HG03196 (cell line): ENCODE results near the gene GRIN2A.

Experiments used
- ATAC-seq: cut with Tn5 transposase; IDR thresholded peaks from one replicate; pipeline ENCODE4 v1.9.1; 2021; ENCODE audit not compliant: unreplicated experiment

Gene GRIN2A

GRCh38 chr16:10090816-10091215 lies 91.4 kb downstream of the GRIN2A start:
- no peak for ATAC-seq

- ATAC-seq, result no peak
These were observed 93.8 kb downstream of the GRIN2A start for GRCh38 chr16:10088380-10088793.

DNA sequence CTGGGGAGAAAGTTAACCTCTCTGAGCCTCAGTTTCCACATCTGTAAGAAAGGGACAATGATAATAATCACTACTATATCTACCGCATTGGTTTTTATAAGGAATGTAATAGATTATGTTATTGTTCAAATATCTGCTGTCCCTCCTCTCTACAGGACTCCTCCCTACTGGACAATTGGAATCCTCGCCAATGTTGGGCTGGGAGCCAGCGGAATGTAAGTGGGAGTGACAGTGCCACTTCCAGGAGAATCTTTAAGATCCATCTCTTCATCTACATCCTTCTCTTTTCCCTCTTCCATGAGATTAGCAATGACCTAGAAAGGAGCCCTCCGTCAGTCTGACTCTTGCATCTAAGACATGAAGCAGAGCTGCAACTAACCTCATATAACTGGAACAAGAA lies 95.1 kb downstream of the GRIN2A start:
- no peak for ATAC-seq

DNA sequence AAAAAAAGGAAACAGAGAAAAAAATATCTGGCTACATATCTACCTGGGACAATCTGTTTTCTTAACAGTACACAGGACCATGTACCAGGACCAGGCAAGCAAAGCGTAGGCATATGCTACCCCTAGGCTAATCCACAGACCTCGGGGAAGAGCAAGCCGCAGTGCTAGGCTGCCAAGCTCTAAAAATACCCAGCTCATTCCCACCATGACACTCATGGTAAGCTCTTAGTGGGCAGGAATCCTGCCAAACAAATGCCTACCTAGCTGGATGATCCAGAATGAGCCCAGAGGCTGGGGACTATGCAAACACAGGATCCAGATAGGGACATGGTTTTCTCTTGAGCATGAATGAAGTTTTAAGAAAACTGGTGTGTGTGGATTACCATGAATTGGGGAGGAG lies 95.6 kb downstream of the GRIN2A start:
- no peak for ATAC-seq

- no peak for ATAC-seq
These were observed 97.0 kb downstream of the GRIN2A start for GRCh38 chr16:10085078-10085798.

DNA sequence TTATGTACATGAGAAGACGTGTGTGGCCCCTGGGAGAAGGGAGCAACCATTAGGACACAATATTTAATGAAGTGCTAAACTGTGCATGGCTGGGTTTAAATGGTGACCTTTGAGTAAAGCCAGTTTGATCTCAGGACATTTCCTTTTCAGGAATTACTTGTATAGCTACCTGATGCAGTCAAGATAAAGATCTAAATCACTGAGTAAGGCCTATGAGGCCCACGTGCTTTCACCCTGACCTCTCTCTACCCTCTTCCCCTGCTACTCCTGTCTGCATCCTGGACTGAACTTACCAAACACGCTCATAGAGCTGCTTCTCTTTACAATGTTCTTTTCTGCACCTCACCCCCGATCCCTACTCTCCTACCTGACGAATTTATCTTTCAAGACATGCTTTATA lies 98.9 kb downstream of the GRIN2A start:
- ATAC-seq, result no peak

- no peak for ATAC-seq
These were observed 100.9 kb downstream of the GRIN2A start for GRCh38 chr16:10081201-10081940.

- ATAC-seq, result no peak
These were observed 102.0 kb downstream of the GRIN2A start for GRCh38 chr16:10080051-10080772.

DNA sequence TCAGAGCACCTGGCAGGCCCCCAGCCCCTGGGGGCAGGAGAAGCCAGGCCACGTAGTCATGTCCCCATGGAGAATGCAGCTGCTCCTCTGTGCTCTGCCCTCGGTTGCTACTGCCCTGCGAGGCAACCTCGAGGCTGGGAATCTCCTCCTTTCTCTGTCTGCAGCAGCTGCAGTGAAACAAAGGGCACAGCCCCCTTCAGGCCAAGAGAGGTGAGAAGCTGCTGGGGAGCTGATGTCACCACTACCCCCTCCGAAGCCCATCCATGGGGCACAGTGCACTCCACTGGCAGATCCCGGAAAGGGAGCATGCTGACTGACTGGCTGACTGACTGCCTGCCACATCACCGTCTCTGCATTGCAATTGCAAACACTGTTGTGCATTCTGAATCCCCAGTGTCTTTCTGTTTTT lies 103.7 kb downstream of the GRIN2A start:
- no peak for ATAC-seq

- no peak for ATAC-seq
These were observed 104.4 kb downstream of the GRIN2A start for GRCh38 chr16:10077861-10078260.

- no peak for ATAC-seq
These were observed 106.2 kb downstream of the GRIN2A start for GRCh38 chr16:10076037-10076436.

DNA sequence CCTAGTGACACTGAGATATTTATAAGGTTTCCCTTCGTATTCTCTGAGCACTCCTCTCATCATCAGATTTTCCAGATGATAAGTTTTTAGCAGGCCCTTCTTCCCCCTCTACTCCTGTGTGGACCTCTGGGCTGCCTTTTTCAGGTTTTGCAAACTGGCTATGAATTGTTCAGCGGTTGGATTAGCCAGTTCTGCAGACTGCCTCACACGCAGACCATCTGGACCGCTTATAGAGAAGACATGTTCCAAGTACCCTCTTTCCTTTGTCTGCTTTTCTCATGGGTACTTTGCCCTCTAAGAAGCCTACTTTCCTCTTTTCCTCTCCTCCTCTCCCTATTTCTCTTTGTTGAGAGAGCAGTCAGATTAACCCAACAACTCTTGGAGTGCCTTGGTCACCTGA lies 111.6 kb downstream of the GRIN2A start:
- no peak for ATAC-seq

DNA sequence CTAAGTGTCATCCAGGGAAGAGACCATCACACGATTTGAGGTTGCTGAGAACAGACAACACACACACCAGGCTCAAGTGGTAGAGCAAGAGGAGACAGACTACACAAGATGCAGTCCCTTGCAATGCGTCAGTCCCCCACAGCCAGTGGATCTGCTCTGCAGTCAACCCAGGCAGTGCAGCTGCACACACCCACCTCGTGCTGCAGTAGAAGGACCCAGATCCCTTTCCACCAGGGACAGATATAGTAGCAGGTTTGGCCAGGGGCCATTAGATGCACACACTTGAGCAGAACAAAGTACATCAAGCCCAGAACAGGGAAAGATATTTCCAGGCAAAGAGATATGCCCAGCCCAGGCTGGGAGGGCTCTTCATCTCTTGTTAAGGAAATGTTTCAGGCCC lies 112.9 kb downstream of the GRIN2A start:
- ATAC-seq, result no peak

- no peak for ATAC-seq
These were observed 114.4 kb downstream of the GRIN2A start for GRCh38 chr16:10067835-10068234.

GRCh38 chr16:10067406-10067805 lies 114.8 kb downstream of the GRIN2A start:
- ATAC-seq, result no peak

GRCh38 chr16:10065019-10065418 lies 117.2 kb downstream of the GRIN2A start:
- ATAC-seq, result no peak

- ATAC-seq, result no peak
These were observed 133.4 kb downstream of the GRIN2A start for GRCh38 chr16:10048850-10049249.

- ATAC-seq, result no peak
These were observed 136.3 kb downstream of the GRIN2A start for GRCh38 chr16:10045947-10046346.

DNA sequence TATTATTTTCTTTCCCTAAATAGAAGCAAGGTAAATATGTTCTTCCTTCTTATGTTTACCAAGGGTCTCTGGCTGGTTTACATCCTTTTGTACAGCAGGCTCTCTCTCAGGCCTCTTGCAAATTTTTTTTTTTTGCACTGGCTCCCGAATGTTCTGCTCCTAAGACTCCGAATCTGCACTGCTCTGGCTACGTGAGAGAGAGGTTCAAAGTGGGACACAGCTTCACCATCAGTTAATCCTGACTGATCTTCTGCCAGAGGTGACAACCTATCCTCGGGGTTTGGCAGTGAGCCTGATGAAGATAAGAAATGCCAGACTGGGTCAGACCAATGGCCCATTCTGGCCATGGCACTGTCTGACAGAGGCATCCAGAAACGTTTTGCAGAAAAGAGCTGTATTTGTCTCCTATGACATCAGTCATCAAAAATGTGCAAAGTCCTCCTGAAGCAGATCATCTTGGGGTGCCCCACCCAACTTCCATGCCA lies 136.9 kb downstream of the GRIN2A start:
- ATAC-seq, result no peak

DNA sequence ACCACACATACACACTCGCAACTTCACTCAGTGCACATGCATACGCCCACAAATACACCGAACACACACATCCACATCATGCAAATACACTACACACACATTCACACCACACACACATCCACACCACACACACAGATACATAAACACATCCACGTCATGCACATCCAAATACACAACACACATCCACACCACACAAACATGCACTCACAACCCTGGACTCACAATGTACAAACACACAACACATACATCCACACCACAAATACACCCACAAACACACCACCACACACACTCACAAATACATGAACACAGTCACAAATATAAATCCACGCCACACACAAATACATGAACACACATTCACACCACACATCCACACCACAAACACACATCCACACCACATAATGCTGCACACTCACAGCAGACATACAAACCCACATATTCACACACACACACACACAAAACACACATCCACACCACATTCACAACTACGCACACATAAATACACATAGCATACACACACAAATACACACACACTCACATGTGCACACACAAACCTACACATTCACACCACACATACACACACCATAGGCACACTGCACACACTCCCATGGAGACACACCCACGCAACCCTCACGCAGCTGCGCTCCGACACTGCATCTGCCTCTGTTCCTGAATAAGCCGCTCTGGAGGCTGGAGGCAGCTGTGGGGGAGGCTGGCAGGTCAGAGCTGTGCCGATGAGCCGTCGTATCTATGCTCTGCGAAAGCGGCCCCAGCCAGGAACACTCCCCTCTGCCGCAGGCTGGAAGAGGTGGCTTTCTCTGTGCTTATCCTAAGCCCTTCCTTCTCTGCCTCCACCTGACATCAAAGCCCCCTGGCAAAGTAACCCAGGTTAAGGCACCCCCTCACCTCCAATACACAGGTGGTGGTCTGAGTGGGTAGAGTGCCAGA lies 141.8 kb downstream of the GRIN2A start:
- no peak for ATAC-seq
